ENCODE data around the gene WDR1.

DNA sequence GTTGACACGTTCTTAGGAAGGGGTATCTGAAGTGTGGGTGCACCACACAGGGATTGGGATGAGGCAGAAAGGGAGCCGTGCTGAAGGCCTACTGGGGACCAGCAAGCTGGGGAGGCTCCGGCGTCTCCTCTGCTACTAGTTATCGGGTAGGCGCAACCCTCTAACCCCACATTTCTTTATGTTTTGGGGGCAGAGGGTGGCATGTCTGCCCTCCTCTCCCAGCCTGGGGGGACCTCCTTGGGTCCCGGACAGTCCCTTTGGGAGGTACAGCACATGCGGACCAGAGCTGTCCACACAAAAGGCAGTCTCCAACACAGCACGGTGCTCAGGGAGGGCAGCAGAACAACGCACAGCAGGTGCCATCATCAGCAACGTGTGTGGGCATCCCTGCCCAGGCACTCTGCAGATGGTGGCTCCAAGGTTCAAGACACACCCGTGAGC lies 33.2 kb downstream of the WDR1 start:
- TF ChIP-seq, protein P1, sequence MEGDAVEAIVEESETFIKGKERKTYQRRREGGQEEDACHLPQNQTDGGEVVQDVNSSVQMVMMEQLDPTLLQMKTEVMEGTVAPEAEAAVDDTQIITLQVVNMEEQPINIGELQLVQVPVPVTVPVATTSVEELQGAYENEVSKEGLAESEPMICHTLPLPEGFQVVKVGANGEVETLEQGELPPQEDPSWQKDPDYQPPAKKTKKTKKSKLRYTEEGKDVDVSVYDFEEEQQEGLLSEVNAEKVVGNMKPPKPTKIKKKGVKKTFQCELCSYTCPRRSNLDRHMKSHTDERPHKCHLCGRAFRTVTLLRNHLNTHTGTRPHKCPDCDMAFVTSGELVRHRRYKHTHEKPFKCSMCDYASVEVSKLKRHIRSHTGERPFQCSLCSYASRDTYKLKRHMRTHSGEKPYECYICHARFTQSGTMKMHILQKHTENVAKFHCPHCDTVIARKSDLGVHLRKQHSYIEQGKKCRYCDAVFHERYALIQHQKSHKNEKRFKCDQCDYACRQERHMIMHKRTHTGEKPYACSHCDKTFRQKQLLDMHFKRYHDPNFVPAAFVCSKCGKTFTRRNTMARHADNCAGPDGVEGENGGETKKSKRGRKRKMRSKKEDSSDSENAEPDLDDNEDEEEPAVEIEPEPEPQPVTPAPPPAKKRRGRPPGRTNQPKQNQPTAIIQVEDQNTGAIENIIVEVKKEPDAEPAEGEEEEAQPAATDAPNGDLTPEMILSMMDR (conservative IDR thresholded peaks at IDR 0.05): no peak
- no peak for TF ChIP-seq ZFX (IDR thresholded peaks at IDR 0.05)

Data from C4-2B (cell line).